CD14-positive monocyte (primary cell): ENCODE results near the gene TASOR2. TPM values are rescaled to one million over a fixed set of nuclear protein-coding genes. Genes with fewer than 3 reads are reported as not detected.

Experiments used
- DNase-seq, 3 donors: peaks; one replicate each; pipeline ENCODE4 v3.0.0-alpha.2; 2011 to 2022
- H2AFZ ChIP-seq: 2 replicates; pipeline ENCODE4 v1.6.0; 2012; ENCODE audit warnings: mild to moderate bottlenecking, low read depth, low read length, inconsistent platforms; ENCODE audit not compliant: insufficient read depth, poor library complexity, severe bottlenecking
- H3K27ac ChIP-seq, 2 donors: 1 replicate in 1 of 2; 2 replicates in 1 of 2; pipeline ENCODE4 v1.5.1; 2012 to 2013; ENCODE audit warnings: low read length in 2 of 2, control low read depth in 1 of 2, inconsistent platforms in 1 of 2, low read depth in 1 of 2, mild to moderate bottlenecking in 1 of 2
- H3K27me3 ChIP-seq, 2 donors: one replicate each; pipeline versions ENCODE4 v1.6.0 to v1.6.1; 2011 to 2013; ENCODE audit warnings: low read length in 2 of 2; ENCODE audit not compliant: control insufficient read depth in 2 of 2, insufficient read depth in 2 of 2
- H3K36me3 ChIP-seq, 2 donors: replicated peaks in 1 of 2; 1 replicate in 1 of 2; 2 replicates in 1 of 2; pipeline versions ENCODE4 v1.5.1 to v1.6.1; 2012 to 2013; ENCODE audit warnings: low read length in 2 of 2, control low read depth in 1 of 2, inconsistent platforms in 1 of 2, mild to moderate bottlenecking in 1 of 2; ENCODE audit not compliant: insufficient read depth in 2 of 2, control insufficient read depth in 1 of 2
- H3K4me1 ChIP-seq, 2 donors: 1 replicate in 1 of 2; 2 replicates in 1 of 2; pipeline versions ENCODE4 v1.5.1 to v1.6.1; 2012 to 2013; ENCODE audit warnings: low read length in 2 of 2, control low read depth in 1 of 2, inconsistent platforms in 1 of 2, mild to moderate bottlenecking in 1 of 2, moderate library complexity in 1 of 2; ENCODE audit not compliant: insufficient read depth in 2 of 2, control insufficient read depth in 1 of 2
- H3K4me2 ChIP-seq: replicated peaks from 2 replicates; pipeline ENCODE3; 2012; ENCODE audit warnings: low read length, moderate library complexity, mild to moderate bottlenecking; ENCODE audit not compliant: poor library complexity, severe bottlenecking; ENCODE audit errors: extremely low read depth
- H3K4me3 ChIP-seq, 3 experiments: fragments of 200-600 bp in 1 of 3; sonication (generic) in 1 of 3; replicated peaks in 1 of 3; 1 replicate in 2 of 3; 2 replicates in 1 of 3; pipeline ENCODE4 v1.5.1; 2011 to 2013; ENCODE audit warnings: low read length in 3 of 3, mild to moderate bottlenecking in 3 of 3, control low read depth in 2 of 3, low read depth in 2 of 3, inconsistent platforms in 1 of 3, moderate library complexity in 1 of 3
- H3K79me2 ChIP-seq: 2 replicates; pipeline ENCODE4 v1.6.0; 2012; ENCODE audit warnings: mild to moderate bottlenecking, control low read depth, inconsistent platforms, low read length, moderate library complexity; ENCODE audit not compliant: insufficient read depth
- H3K9ac ChIP-seq: 2 replicates; pipeline ENCODE4 v1.6.0; 2017; ENCODE audit warnings: low read length, mild to moderate bottlenecking; ENCODE audit not compliant: insufficient read depth, poor library complexity, severe bottlenecking
- H3K9me3 ChIP-seq, 2 donors: replicated peaks in 1 of 2; 1 replicate in 1 of 2; 2 replicates in 1 of 2; pipeline versions ENCODE4 v1.5.1 to v1.6.1; 2012 to 2013; ENCODE audit warnings: low read length in 2 of 2, control low read depth in 1 of 2; ENCODE audit not compliant: control insufficient read depth in 1 of 2, insufficient read depth in 1 of 2
- H4K20me1 ChIP-seq: 2 replicates; pipeline ENCODE4 v1.6.0; 2012; ENCODE audit warnings: mild to moderate bottlenecking, low read length, control low read depth, moderate library complexity; ENCODE audit not compliant: insufficient read depth
- H3K27ac Mint-ChIP-seq, 7 donors: one replicate each; pipeline ENCODE4 v1.8.0; 2020; ENCODE audit warnings: mild to moderate bottlenecking in 7 of 7, mixed read lengths in 7 of 7, moderate library complexity in 6 of 7, inconsistent platforms in 2 of 7
- H3K27me3 Mint-ChIP-seq, 3 donors: one replicate each; pipeline ENCODE4 v1.8.0; 2021 to 2022; ENCODE audit warnings: low read depth in 3 of 3, mild to moderate bottlenecking in 3 of 3, mixed read lengths in 3 of 3, moderate library complexity in 3 of 3, inconsistent platforms in 1 of 3
- H3K36me3 Mint-ChIP-seq, 2 donors: one replicate each; pipeline ENCODE4 v1.8.0; 2020; ENCODE audit warnings: mixed read lengths in 2 of 2, inconsistent platforms in 1 of 2, mild to moderate bottlenecking in 1 of 2
- H3K4me1 Mint-ChIP-seq: one replicate; pipeline ENCODE4 v1.8.0; 2020; ENCODE audit warnings: mild to moderate bottlenecking, mixed read lengths
- H3K4me3 Mint-ChIP-seq, 2 donors: one replicate each; pipeline ENCODE4 v1.8.0; 2020; ENCODE audit warnings: mild to moderate bottlenecking in 2 of 2, mixed read lengths in 2 of 2, moderate library complexity in 1 of 2
- H3K9me3 Mint-ChIP-seq, 7 donors: one replicate each; pipeline ENCODE4 v1.8.0; 2020 to 2022; ENCODE audit warnings: mixed read lengths in 7 of 7, mild to moderate bottlenecking in 6 of 7, moderate library complexity in 6 of 7, inconsistent platforms in 2 of 7
- WGBS: methylation state at CpG from one replicate; pipeline ENCODE4 v1.1.5; 2013; ENCODE audit warnings: missing lambda C conversion rate; ENCODE audit not compliant: insufficient coverage; 5-methylcytosine and 5-hydroxymethylcytosine counted together
- intact Hi-C, 2 donors: fragments of 100-400 bp; cut with micrococcal nuclease; formaldehyde crosslinking; loops; one replicate each; pipeline versions ENCODE4 v1.15.0 to v1.15.1; 2023
- polyA plus RNA-seq, 3 donors: library from polyadenylated mRNA; depleted of rRNA in 1 of 3; unstranded in 2 of 3; stranded (reverse) in 1 of 3; fragments of 300-500 nt in 2 of 3; fragments of >200 nt in 1 of 3; fragmentation: Illumina TruSeq in 2 of 3; gene quantifications; 1 replicate in 2 of 3; 2 replicates in 1 of 3; pipeline ENCODE4 v1.2.3, GENCODE V29; 2012 to 2021
- TF ChIP-seq, protein P1 (sequence below): fragments of 200-600 bp; IDR thresholded peaks from one replicate; pipeline ENCODE4 v1.8.0; 2022; ENCODE audit warnings: antibody characterized with exemption, mild to moderate bottlenecking

Gene TASOR2
- polyA plus RNA-seq, 3 donors, result 3.2 to 12.3 (median 9.5) TPM

DNA sequence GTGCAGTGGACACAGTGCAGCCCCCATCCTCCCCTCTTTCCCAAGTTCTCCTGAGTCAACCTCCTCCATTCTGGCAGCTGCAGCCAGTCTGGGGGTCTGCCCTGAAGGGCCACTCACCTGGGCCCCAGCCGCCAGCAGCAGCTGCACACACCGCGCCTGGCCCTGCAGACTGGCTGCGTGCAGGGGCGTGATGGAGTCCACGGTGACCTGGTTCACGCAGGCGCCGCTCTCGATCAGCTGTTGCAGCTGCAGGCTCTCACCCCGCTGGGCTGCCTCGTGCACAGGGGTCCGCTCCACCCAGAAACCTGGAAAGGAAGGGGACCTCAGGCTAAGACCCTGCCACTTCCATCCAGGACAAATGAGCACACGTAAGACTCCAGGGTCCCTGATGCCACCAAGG, 31.9 kb upstream of the TASOR2 start:
- DNase-seq, result no peak
- H3K79me2 ChIP-seq, result peaks cover 13% of the 10 kb centered on the region
- peaks cover 36 to 65% of the 10 kb centered on the region in 2 donors for H3K36me3 ChIP-seq
- no peaks in the 10 kb centered on the region for H3K4me1 Mint-ChIP-seq
- no peaks in the 10 kb centered on the region for H3K27me3 ChIP-seq
- intact Hi-C loops, result no loop called here
- H3K36me3 Mint-ChIP-seq, result peaks cover 45 to 67% of the 10 kb centered on the region in 2 donors
- peaks cover 7% of the 10 kb centered on the region for H4K20me1 ChIP-seq
- H2AFZ ChIP-seq, result no peak overlapping the region
- no peaks in the 10 kb centered on the region for H3K4me1 ChIP-seq
- peak overlapping the region in 1 of 7 donors; percentile 9 for H3K27ac Mint-ChIP-seq
- TF ChIP-seq, protein P1, sequence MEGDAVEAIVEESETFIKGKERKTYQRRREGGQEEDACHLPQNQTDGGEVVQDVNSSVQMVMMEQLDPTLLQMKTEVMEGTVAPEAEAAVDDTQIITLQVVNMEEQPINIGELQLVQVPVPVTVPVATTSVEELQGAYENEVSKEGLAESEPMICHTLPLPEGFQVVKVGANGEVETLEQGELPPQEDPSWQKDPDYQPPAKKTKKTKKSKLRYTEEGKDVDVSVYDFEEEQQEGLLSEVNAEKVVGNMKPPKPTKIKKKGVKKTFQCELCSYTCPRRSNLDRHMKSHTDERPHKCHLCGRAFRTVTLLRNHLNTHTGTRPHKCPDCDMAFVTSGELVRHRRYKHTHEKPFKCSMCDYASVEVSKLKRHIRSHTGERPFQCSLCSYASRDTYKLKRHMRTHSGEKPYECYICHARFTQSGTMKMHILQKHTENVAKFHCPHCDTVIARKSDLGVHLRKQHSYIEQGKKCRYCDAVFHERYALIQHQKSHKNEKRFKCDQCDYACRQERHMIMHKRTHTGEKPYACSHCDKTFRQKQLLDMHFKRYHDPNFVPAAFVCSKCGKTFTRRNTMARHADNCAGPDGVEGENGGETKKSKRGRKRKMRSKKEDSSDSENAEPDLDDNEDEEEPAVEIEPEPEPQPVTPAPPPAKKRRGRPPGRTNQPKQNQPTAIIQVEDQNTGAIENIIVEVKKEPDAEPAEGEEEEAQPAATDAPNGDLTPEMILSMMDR, result no peak
- peaks cover 0 to 2% (median 1%) of the 10 kb centered on the region in 3 donors for H3K27me3 Mint-ChIP-seq
- no peaks in the 10 kb centered on the region for H3K9me3 ChIP-seq
- no peak overlapping the region for H3K4me3 ChIP-seq
- H3K9ac ChIP-seq, result no peak overlapping the region
- H3K27ac ChIP-seq, result no peak overlapping the region
- peaks cover 0 to 3% (median 0%) of the 10 kb centered on the region in 7 donors for H3K9me3 Mint-ChIP-seq
- 99% methylated on average over 14 of the region's 14 CpGs for WGBS
- H3K4me2 ChIP-seq, result no peak overlapping the region
- H3K4me3 Mint-ChIP-seq, result no peak overlapping the region

GRCh38 chr10:5654218-5654755, 30.4 kb upstream of the TASOR2 start:
- WGBS, result 96% methylated on average over 9 of the region's 10 CpGs
- Histone ChIP-seq H3K9me3 (no peaks in the 10 kb centered on the region), H3K27ac (no peak overlapping the region), H2AFZ (no peak overlapping the region), H4K20me1 (peaks cover 14% of the 10 kb centered on the region), H3K27me3 (no peaks in the 10 kb centered on the region), H3K4me2 (no peak overlapping the region), H3K4me1 (peaks cover 2% of the 10 kb centered on the region in 2 donors), H3K79me2 (peaks cover 28% of the 10 kb centered on the region), H3K4me3 (no peak overlapping the region), H3K36me3 (peaks cover 22 to 51% of the 10 kb centered on the region in 2 donors), H3K9ac (no peak overlapping the region)
- intact Hi-C loops, result no loop called here
- no peak overlapping the region for H3K4me3 Mint-ChIP-seq
- peaks cover 40 to 52% of the 10 kb centered on the region in 2 donors for H3K36me3 Mint-ChIP-seq
- H3K4me1 Mint-ChIP-seq, result peaks cover 2% of the 10 kb centered on the region
- TF ChIP-seq, protein P1, result no peak
- DNase-seq, result no peak
- H3K27me3 Mint-ChIP-seq, result peaks cover 0 to 2% (median 1%) of the 10 kb centered on the region in 3 donors
- H3K27ac Mint-ChIP-seq, result peak overlapping the region in 1 of 7 donors; percentile 35
- no peaks in the 10 kb centered on the region for H3K9me3 Mint-ChIP-seq
